ENCODE measurements around the gene SYNPO2.

- TF ChIP-seq POLR2AphosphoS5 (IDR thresholded peaks at IDR 0.05; ENCODE audit: low read depth, low read length) = no peak
- TF ChIP-seq POLR2A (IDR thresholded peaks at IDR 0.05; ENCODE audit: low read depth, low read length) = no peak
- TF ChIP-seq TAF1 (IDR thresholded peaks at IDR 0.05; ENCODE audit: borderline replicate concordance, low read depth, low read length) = no peak
Observed at GRCh38 chr4:118889312-118889691, 648 bp downstream of the SYNPO2 start.
